HG03175 (cell line): ENCODE results near the gene KIAA1217.

ENCODE experiments used
- ATAC-seq: cut with Tn5 transposase; IDR thresholded peaks from one replicate; pipeline ENCODE4 v1.9.1; 2021; ENCODE audit warnings: mild to moderate bottlenecking, moderate library complexity; ENCODE audit not compliant: unreplicated experiment

KIAA1217 gene

GRCh38 chr10:24209432-24209771, 464 bp downstream of the KIAA1217 start:
- ATAC-seq: peak; percentile 47

GRCh38 chr10:24209946-24210491, 1.1 kb downstream of the KIAA1217 start:
- ATAC-seq: peak; percentile 52

GRCh38 chr10:24210501-24210900, 1.6 kb downstream of the KIAA1217 start:
- no peak for ATAC-seq

- ATAC-seq: no peak
Observed at GRCh38 chr10:24213266-24213665, 4.3 kb downstream of the KIAA1217 start.

GRCh38 chr10:24213881-24214280, 4.9 kb downstream of the KIAA1217 start:
- no peak for ATAC-seq

- no peak for ATAC-seq
Observed at GRCh38 chr10:24214762-24215161, 5.8 kb downstream of the KIAA1217 start.

- no peak for ATAC-seq
Observed at GRCh38 chr10:24215196-24215595, 6.3 kb downstream of the KIAA1217 start.

- ATAC-seq: no peak
Observed at GRCh38 chr10:24215603-24216002, 6.7 kb downstream of the KIAA1217 start.

- ATAC-seq: no peak
Observed at GRCh38 chr10:24219963-24220362, 11.0 kb downstream of the KIAA1217 start.

GRCh38 chr10:24223341-24223740, 14.4 kb downstream of the KIAA1217 start:
- no peak for ATAC-seq

GRCh38 chr10:24223953-24224352, 15.0 kb downstream of the KIAA1217 start:
- ATAC-seq: no peak

- ATAC-seq: no peak
Observed at GRCh38 chr10:24228642-24229041, 19.7 kb downstream of the KIAA1217 start.

- ATAC-seq: no peak
Observed at GRCh38 chr10:24229909-24230308, 21.0 kb downstream of the KIAA1217 start.

- no peak for ATAC-seq
Observed at GRCh38 chr10:24231200-24231599, 22.3 kb downstream of the KIAA1217 start.

- ATAC-seq: no peak
Observed at GRCh38 chr10:24234784-24235183, 25.8 kb downstream of the KIAA1217 start.

GRCh38 chr10:24235471-24235870, 26.5 kb downstream of the KIAA1217 start:
- no peak for ATAC-seq

GRCh38 chr10:24237801-24238395, 29.0 kb downstream of the KIAA1217 start:
- no peak for ATAC-seq

GRCh38 chr10:24238519-24239247, 29.7 kb downstream of the KIAA1217 start:
- no peak for ATAC-seq

- no peak for ATAC-seq
Observed at GRCh38 chr10:24239289-24240040, 30.5 kb downstream of the KIAA1217 start.

- ATAC-seq: no peak
Observed at GRCh38 chr10:24240041-24240751, 31.3 kb downstream of the KIAA1217 start.

GRCh38 chr10:24241536-24242040, 32.6 kb downstream of the KIAA1217 start:
- ATAC-seq: no peak
